SH-SY5Y (cell line): Measurements from ENCODE around the gene PHF19.

Experiments
- GATA2 ChIP-seq: IDR thresholded peaks from 2 replicates; pipeline ENCODE4 v1.6.1; 2011; ENCODE audit warnings: mild to moderate bottlenecking, low read depth, low read length
- GATA3 ChIP-seq: IDR thresholded peaks from 2 replicates; pipeline ENCODE4 v1.6.1; 2011; ENCODE audit warnings: low read depth, mild to moderate bottlenecking, low read length, moderate library complexity

DNA sequence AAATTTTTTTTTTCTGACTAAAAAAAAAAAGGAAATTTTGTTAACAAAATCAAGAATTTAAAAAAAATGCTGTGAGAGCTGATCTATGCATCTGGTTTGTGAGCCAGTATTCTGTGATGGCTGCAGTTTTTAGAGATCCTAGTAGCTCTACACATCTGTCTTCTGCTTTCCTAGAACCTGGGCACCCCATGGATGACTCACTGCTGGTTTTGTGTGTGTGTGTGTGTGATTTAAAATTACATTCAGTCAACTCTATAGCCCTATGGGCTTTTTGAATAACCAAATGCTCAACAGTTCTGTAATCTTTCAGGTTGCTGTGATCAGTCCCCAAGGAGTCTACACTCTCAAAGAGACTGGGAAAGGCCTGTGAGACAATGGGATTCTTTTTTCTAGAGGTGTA lies 31.7 kb downstream of the PHF19 start:
- no peak for TF ChIP-seq GATA3
- no peak for TF ChIP-seq GATA2
